ENCODE data around the gene DIP2C. TPM values are rescaled to one million over a fixed set of nuclear protein-coding genes. Genes with fewer than 3 reads are reported as not detected.

DIP2C gene
- total RNA-seq, 2 donors from 2014 or later, result 13.0 to 13.7 TPM

- no peak overlapping the region for H3K27ac Mint-ChIP-seq
- 91 to 94% methylated on average over 6 to 7 of the region's 7 CpGs for WGBS, 2 experiments (ENCODE audit: insufficient coverage in 1 of 2, insufficient read length in 1 of 2)
- no peaks in the 10 kb centered on the region for H3K27me3 Mint-ChIP-seq (ENCODE audit: insufficient read depth)
- H3K4me1 Mint-ChIP-seq, result no peaks in the 10 kb centered on the region
- H3K36me3 Mint-ChIP-seq (ENCODE audit: low read depth), result peaks cover 14% of the 10 kb centered on the region
- peaks cover 20% of the 10 kb centered on the region for H3K36me3 ChIP-seq (ENCODE audit: control insufficient read depth, insufficient read depth, low read length)
- no peak overlapping the region for H3K4me3 ChIP-seq (ENCODE audit: low read length)
- H3K27me3 ChIP-seq (ENCODE audit: control insufficient read depth, insufficient read depth, low read length, poor library complexity, severe bottlenecking), result no peaks in the 10 kb centered on the region
- TF ChIP-seq CTCF (conservative IDR thresholded peaks at IDR 0.05), result no peak
- H3K9ac ChIP-seq (ENCODE audit: extremely low read depth, low read length, poor library complexity, severe bottlenecking), result no peak overlapping the region
- H3K9me3 ChIP-seq (ENCODE audit: control insufficient read depth, low read length), result no peaks in the 10 kb centered on the region
- DNase-seq, result no peak
- H3K27ac ChIP-seq (ENCODE audit: low read depth, low read length), result no peak overlapping the region
- no peak overlapping the region for H3K4me3 Mint-ChIP-seq
- no peaks in the 10 kb centered on the region for H3K4me1 ChIP-seq (ENCODE audit: control insufficient read depth, insufficient read depth, low read length)
- no peaks in the 10 kb centered on the region for H3K9me3 Mint-ChIP-seq
Observed at GRCh38 chr10:423178-423577, 266.3 kb downstream of the DIP2C start.

GRCh38 chr10:422675-423074 is 266.8 kb downstream of the DIP2C start:
- Mint-ChIP-seq H3K27ac (no peak overlapping the region), H3K36me3 (ENCODE audit: low read depth) (peaks cover 14% of the 10 kb centered on the region), H3K9me3 (no peaks in the 10 kb centered on the region), H3K4me3 (no peak overlapping the region), H3K4me1 (no peaks in the 10 kb centered on the region), H3K27me3 (ENCODE audit: insufficient read depth) (no peaks in the 10 kb centered on the region)
- Histone ChIP-seq H3K4me3 (ENCODE audit: low read length) (no peak overlapping the region), H3K9me3 (ENCODE audit: control insufficient read depth, low read length) (no peaks in the 10 kb centered on the region), H3K4me1 (ENCODE audit: control insufficient read depth, insufficient read depth, low read length) (no peaks in the 10 kb centered on the region), H3K36me3 (ENCODE audit: control insufficient read depth, insufficient read depth, low read length) (peaks cover 20% of the 10 kb centered on the region), H3K9ac (ENCODE audit: extremely low read depth, low read length, poor library complexity, severe bottlenecking) (no peak overlapping the region), H3K27ac (ENCODE audit: low read depth, low read length) (no peak overlapping the region), H3K27me3 (ENCODE audit: control insufficient read depth, insufficient read depth, low read length, poor library complexity, severe bottlenecking) (no peaks in the 10 kb centered on the region)
- no peak for DNase-seq
- WGBS, 2 experiments (ENCODE audit: insufficient coverage in 1 of 2, insufficient read length in 1 of 2), result 86 to 88% methylated on average over 12 to 14 of the region's 14 CpGs
- no peak for TF ChIP-seq CTCF (conservative IDR thresholded peaks at IDR 0.05)

GRCh38 chr10:422241-422640 is 267.2 kb downstream of the DIP2C start:
- Mint-ChIP-seq H3K4me1 (no peaks in the 10 kb centered on the region), H3K36me3 (ENCODE audit: low read depth) (peaks cover 14% of the 10 kb centered on the region), H3K27me3 (ENCODE audit: insufficient read depth) (no peaks in the 10 kb centered on the region), H3K4me3 (no peak overlapping the region), H3K9me3 (no peaks in the 10 kb centered on the region), H3K27ac (peak overlapping the region; percentile 44)
- no peaks in the 10 kb centered on the region for H3K9me3 ChIP-seq (ENCODE audit: control insufficient read depth, low read length)
- no peak overlapping the region for H3K27ac ChIP-seq (ENCODE audit: low read depth, low read length)
- no peak for TF ChIP-seq CTCF (conservative IDR thresholded peaks at IDR 0.05)
- peaks cover 20% of the 10 kb centered on the region for H3K36me3 ChIP-seq (ENCODE audit: control insufficient read depth, insufficient read depth, low read length)
- H3K27me3 ChIP-seq (ENCODE audit: control insufficient read depth, insufficient read depth, low read length, poor library complexity, severe bottlenecking), result no peaks in the 10 kb centered on the region
- no peaks in the 10 kb centered on the region for H3K4me1 ChIP-seq (ENCODE audit: control insufficient read depth, insufficient read depth, low read length)
- no peak for DNase-seq
- no peak overlapping the region for H3K4me3 ChIP-seq (ENCODE audit: low read length)
- 92 to 94% methylated on average over 11 of the region's 11 CpGs for whole genome bisulfite sequencing, 2 experiments (ENCODE audit: insufficient coverage in 1 of 2, insufficient read length in 1 of 2)
- no peak overlapping the region for H3K9ac ChIP-seq (ENCODE audit: extremely low read depth, low read length, poor library complexity, severe bottlenecking)
